HG03196 (cell line): ENCODE results near the gene PLEKHH3.
"Not testable (repeated sequence)": the region's sequence is repeated elsewhere in the genome, so short reads cannot be mapped to it uniquely, and the experiment has no call there.

ENCODE experiments used
- ATAC-seq: cut with Tn5 transposase; IDR thresholded peaks from one replicate; pipeline ENCODE4 v1.9.1; 2021; ENCODE audit not compliant: unreplicated experiment

The PLEKHH3 gene

DNA sequence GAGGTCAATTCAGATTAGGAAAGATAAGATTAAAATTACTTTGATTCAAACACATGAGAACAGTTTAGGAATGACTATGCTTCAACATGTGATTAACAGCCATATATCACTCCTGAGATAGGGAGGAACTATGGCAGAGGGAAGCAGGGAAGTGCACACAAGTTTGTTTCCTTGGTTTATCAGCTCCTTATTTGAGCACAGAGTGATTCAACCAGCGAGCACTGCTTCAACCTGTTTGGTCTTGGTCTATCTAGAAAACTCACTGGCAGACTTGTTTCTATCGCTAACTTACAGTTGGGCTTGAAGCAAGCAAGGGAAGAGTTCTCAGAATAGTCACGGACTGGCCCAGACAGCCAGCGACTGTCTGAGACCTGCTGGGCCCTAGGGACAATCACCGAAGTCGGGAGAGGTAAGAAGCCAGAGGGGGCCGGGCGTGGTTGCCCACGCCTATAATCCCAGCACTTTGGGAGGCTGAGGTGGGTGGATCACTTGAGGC lies 43.8 kb downstream of the PLEKHH3 start:
- no peak for ATAC-seq

DNA sequence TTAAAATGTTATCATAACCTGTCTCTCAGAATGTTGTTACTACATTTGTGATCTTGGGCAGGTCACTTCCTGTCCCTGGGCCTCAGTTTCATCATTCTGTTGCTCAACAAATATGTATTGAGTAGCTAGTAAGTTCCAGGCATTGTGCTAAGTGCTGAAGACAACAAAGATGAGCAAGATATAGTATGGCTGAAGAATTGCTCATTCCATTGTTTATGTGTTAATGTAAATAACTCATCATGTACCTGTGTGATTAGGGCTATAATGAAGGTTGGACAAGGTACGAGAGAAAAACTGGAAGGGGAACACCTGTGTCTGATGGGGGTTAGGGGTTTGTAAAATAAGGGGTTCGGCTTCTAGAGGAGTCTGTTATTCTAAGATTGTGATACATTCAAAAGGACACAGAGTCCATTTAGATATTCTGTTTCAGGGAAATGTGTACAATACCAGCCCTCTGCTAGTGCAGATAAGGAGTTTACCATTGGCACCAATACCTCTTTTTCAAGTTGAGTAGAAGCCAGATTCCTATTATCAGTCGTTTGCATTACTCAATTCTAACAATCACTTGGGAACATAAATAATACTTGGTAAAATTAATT lies 47.3 kb downstream of the PLEKHH3 start:
- no peak for ATAC-seq

DNA sequence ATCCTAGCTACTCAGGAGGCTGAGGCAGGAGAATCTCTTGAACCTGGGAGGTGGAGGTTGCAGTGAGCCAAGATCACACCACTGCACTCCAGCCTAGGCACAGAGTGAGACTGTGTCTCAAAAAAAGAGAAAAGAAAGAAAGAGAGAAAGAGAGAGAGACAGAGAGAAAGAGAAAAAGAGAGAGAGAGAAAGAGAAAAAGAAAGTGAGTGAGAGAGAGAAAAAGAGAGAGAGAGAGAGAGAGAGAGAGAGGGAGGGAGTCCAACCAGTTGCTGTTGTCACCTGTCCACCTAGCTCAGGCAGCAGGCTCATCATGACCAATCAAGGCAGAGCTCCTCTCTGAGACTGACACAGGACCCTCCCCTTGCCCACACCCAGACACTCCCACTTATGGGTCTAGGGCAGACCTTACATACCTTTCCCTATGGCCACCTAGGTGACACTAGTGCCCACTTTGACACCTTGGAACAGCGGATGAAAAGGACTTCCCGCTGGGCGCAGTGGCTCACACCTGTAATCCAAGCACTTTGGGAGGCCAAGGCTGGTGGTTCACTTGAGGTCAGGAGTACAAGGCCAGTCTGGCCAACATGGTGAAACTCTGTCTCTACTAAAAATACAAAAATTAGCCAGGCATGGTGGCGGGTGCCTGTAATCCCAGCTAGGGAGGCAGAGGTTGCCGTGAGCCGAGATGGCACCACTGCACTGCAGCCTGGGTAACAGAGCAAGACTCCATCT lies 49.6 kb downstream of the PLEKHH3 start:
- not testable (repeated sequence) for ATAC-seq

DNA sequence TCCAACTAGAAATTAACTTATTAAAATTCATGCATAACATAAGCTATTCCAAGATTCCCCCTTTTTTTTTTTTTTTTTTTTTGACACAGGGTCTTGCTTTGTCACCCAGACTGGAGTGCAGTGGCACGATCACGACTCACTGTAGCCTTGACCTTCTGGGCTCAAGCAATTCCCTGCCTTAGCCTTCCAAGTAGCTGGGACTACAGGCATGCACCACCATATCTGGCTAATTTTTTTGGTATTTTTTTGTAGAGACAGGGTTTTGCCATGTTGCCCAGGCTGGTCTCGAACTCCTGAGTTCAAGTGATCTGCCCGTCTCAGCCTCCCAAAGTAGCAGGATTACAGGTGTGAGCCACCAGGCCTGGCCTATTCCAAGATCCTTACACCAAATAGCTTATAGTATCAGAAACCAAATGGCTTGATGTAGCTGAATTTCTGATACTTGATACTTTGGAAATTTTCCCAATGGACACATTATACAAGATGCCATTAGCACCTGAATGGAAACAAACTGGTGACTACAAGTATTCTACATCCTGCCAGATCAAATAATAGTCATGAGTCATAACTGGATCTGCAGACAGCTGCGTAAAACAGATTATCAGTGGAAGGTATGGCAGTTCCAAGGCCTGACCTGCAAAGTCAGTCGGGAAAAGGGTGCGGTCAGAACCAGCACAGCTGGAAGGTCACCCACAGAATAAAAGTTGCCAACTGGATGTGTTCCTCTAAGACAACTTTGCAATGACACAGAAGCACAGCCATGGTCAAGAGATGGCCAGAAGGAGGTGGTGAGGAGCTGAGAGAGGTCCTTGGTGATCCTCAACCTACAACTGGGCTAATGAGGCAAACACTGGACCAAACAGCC lies 52.8 kb downstream of the PLEKHH3 start:
- ATAC-seq: no peak

DNA sequence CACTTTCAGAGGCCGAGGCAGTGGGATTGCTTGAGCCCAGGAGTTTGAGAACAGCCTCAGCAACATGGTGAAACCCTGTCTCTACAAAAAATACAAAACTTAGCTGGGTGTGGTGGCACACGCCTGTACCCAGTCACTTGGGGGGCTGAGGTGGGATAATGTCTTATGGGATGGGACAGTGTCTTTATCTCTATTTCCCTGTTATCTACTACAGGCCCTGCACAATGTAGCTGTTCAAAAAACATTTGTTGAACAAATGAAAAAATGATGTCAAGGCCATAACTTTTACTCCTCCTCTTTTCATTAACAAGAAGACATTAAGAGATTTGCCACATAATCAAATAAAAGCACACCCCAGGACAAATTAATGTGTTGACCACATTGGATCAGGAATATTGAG lies 53.5 kb downstream of the PLEKHH3 start:
- ATAC-seq: no peak

DNA sequence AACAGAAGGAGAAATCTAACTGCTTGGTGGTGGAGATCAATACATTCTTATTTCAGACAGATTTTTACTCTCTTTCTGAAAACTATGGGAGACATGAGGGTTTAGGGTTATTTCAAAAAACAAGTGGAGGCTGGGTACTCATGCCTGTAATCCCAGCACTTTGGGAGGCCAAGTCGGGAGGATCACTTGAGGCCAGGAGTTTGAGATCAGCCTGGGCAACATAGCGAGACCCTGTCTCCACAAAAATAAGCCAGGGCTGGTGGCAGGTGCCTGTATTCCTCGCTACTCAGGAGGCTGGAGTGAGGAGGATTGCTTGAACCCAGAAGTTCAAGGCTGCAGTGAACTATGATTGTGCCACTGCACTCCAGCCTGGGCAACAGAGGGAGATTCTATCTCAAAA lies 54.8 kb downstream of the PLEKHH3 start:
- ATAC-seq: not testable (repeated sequence)

DNA sequence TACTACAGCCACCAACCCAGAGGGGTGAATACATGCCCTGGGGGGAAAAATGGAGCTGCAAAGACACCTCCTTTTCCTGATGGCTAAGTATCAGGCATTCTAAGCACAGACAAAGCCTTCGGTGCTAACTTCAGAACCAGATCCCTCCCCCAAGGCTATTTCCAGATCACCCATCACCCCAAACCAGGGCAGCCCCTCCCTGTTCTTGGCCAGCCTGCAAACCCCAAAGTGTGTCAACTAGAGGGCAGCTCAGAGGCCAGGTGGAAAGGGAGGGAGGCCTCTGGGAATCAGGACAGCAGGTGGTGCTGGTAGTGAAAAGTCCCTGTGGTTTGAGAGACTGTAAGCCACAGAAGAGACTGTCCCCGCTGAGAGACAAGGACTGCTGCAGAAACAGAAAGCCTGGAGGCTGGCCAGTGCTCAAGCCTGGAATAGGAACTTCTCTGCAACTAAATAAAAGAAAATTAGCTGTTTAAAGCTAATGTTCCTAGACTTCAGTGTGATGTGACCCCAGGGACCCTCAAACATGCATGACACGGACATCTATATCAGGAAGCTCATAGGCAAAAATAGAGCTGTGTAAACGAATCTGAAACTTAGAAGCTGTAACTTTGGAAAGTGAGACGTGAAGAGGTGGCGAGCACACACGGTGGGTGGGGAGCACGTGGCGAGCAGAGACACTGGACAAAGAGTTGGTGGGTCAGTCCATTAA lies 58.2 kb downstream of the PLEKHH3 start:
- ATAC-seq: peak; percentile 67

DNA sequence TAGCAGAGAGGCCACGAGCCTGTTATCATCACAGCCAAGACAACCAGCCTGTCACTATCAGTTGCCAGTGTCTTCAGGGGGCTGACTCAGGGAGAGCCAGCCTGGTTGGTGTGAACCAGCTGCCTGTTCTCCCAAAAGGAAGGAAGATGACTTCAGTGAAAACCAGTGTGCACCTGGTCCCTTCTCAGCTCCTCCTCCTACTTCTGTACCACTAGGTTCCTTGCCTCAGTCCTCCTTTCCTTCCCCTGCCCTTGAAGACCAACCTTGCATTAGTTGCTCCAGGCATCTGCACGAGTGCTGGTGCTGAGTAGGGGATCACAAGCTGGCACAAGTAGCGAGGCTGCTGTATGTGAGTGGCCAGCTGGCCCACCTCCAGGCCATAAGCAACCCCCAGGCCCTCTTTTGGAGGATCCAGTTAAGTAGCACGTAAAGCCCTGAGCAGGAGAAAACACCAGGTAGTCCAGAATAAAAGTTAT lies 58.8 kb downstream of the PLEKHH3 start:
- ATAC-seq: peak; percentile 26
